Stimulated activated CD8-positive, alpha-beta memory T cell treated with anti-CD3 and anti-CD28 coated beads, Interleukin-2, amount 100 ng/mL, for 48 hours (primary cell): ENCODE measurements around the gene PYDC2.

ENCODE experiments used
- DNase-seq, 2 donors: peaks; one replicate each; pipeline ENCODE4 v3.0.0-alpha.2; 2020; ENCODE audit warnings: low read depth in 2 of 2

PYDC2 gene

GRCh38 chr3:191461113-191461595 lies at the start of gene PYDC2:
TSS of gene PYDC2 (plus strand) at chr3:191461163. CDS start at chr3:191461163, 0 bp downstream.
- DNase-seq = no peak

- DNase-seq = no peak
These were observed 48.2 kb upstream of the PYDC2 start for GRCh38 chr3:191412759-191413158.

- DNase-seq = no peak
These were observed 46.7 kb upstream of the PYDC2 start for GRCh38 chr3:191414286-191414685.

- no peak for DNase-seq
These were observed 46.2 kb upstream of the PYDC2 start for GRCh38 chr3:191414732-191415131.

GRCh38 chr3:191415566-191415965 lies 45.4 kb upstream of the PYDC2 start:
- DNase-seq = no peak

GRCh38 chr3:191417457-191417729 lies 43.6 kb upstream of the PYDC2 start:
- DNase-seq = no peak

- no peak for DNase-seq
These were observed 40.2 kb upstream of the PYDC2 start for GRCh38 chr3:191420771-191421170.

GRCh38 chr3:191424881-191425280 lies 36.1 kb upstream of the PYDC2 start:
- DNase-seq = no peak

- no peak for DNase-seq
These were observed 35.6 kb upstream of the PYDC2 start for GRCh38 chr3:191425322-191425734.

GRCh38 chr3:191426311-191426710 lies 34.7 kb upstream of the PYDC2 start:
- DNase-seq = no peak

GRCh38 chr3:191428177-191428576 lies 32.8 kb upstream of the PYDC2 start:
- DNase-seq = no peak

- no peak for DNase-seq
These were observed 30.9 kb upstream of the PYDC2 start for GRCh38 chr3:191430103-191430502.

GRCh38 chr3:191431160-191431822 lies 29.7 kb upstream of the PYDC2 start:
- no peak for DNase-seq

- no peak for DNase-seq
These were observed 28.8 kb upstream of the PYDC2 start for GRCh38 chr3:191432162-191432561.

- no peak for DNase-seq
These were observed 26.9 kb upstream of the PYDC2 start for GRCh38 chr3:191434024-191434423.

- DNase-seq = no peak
These were observed 25.0 kb upstream of the PYDC2 start for GRCh38 chr3:191435981-191436380.

GRCh38 chr3:191438150-191438814 lies 22.7 kb upstream of the PYDC2 start:
- no peak for DNase-seq

GRCh38 chr3:191440532-191440931 lies 20.4 kb upstream of the PYDC2 start:
- DNase-seq = no peak

GRCh38 chr3:191441687-191442086 lies 19.3 kb upstream of the PYDC2 start:
- DNase-seq = no peak

- no peak for DNase-seq
These were observed 16.4 kb upstream of the PYDC2 start for GRCh38 chr3:191444569-191444968.

- DNase-seq = no peak
These were observed 11.7 kb upstream of the PYDC2 start for GRCh38 chr3:191449256-191449655.

- DNase-seq = no peak
These were observed 5.6 kb upstream of the PYDC2 start for GRCh38 chr3:191455257-191455952.

GRCh38 chr3:191460360-191460759 lies 603 bp upstream of the PYDC2 start:
- DNase-seq = no peak
